H1 (cell line): ENCODE measurements around the gene ANKS1A. TPM values are rescaled to one million over a fixed set of nuclear protein-coding genes. Genes with fewer than 3 reads are reported as not detected.

ENCODE experiments used
- ATF3 ChIP-seq: IDR thresholded peaks from 2 replicates; pipeline ENCODE4 v1.6.1; 2011; ENCODE audit warnings: low read depth, mild to moderate bottlenecking, low read length; ENCODE audit not compliant: insufficient read depth
- polyA plus RNA-seq, 7 experiments: library from polyadenylated mRNA; depleted of rRNA in 3 of 7; stranded (reverse) in 5 of 7; unstranded in 2 of 7; fragments of >200 nt in 5 of 7; fragments of 200-250 nt in 2 of 7; gene quantifications; 1 replicate in 5 of 7; 2 replicates in 1 of 7; 4 replicates in 1 of 7; pipeline versions ENCODE4 v1.2.1 to v1.2.3, GENCODE V29; 2011 to 2013; ENCODE audit warnings: missing spikeins in 2 of 7, mixed read lengths in 2 of 7
- total RNA-seq: library from RNA; stranded (reverse); fragmentation: NEBNext Ultra II Directional; extraction: Animal tissue kit (Norgen Biotek cat#: 25700); gene quantifications from 2 replicates; pipeline ENCODE4 v1.2.1, GENCODE V29; 2021

Gene ANKS1A
- total and polyA plus RNA-seq, 2 of the 8 experiments (the other 6 are each of a cell fraction or from before 2014, with no cell fraction given): 9.8 to 30.9 TPM

GRCh38 chr6:35139924-35140638, 251.0 kb downstream of the ANKS1A start (continued):
- TF ChIP-seq ATF3: no peak
